Endothelial cell of umbilical vein (primary cell): ENCODE measurements around the gene LRIT2. TPM values are rescaled to one million over a fixed set of nuclear protein-coding genes. Genes with fewer than 3 reads are reported as not detected.
"Not testable (repeated sequence)": the region's sequence is repeated elsewhere in the genome, so short reads cannot be mapped to it uniquely, and the experiment has no call there.

Experiments
- BruUV-seq: library from RNA; stranded (reverse); fragments of 400-500 nt; replicated peaks from 2 replicates; lab custom pipeline; 2021; lab: Mats Ljungman, UMichigan
- CTCF ChIA-PET: fragments of 300-600, 350-600 bp; sonication (Branson Sonifier 250); formaldehyde crosslinking; loops from one replicate; lab custom pipeline; 2021; ENCODE audit warnings: antibody characterized with exemption, inconsistent platforms; lab: Charles Lee
- POLR2A ChIA-PET: fragments of 300-600, 350-600 bp; sonication (Branson Sonifier 250); formaldehyde crosslinking; loops from one replicate; lab custom pipeline; 2021; ENCODE audit warnings: antibody characterized with exemption, inconsistent platforms; lab: Charles Lee
- DNase-seq: peaks from one replicate; pipeline ENCODE4 v3.0.0-alpha.2; 2011; ENCODE audit warnings: low read depth, low spot score
- FAIRE-seq: peaks from 2 replicates; lab custom pipeline; 2011; peaks lifted over from hg19 to GRCh38; lab: Jason Lieb, UNC
- H2AFZ ChIP-seq: 2 replicates; pipeline ENCODE4 v1.6.0; 2012; ENCODE audit warnings: low read depth, low read length, control low read depth, inconsistent platforms
- H3K27ac ChIP-seq: 2 replicates; pipeline ENCODE4 v1.5.1; 2011; ENCODE audit warnings: low read depth, mild to moderate bottlenecking, control low read depth, low read length, moderate library complexity; ENCODE audit not compliant: insufficient read depth
- H3K27me3 ChIP-seq, 2 experiments: 2 replicates each; pipeline versions ENCODE4 v1.6.0 to v1.6.1; 2011; ENCODE audit warnings: low read length in 2 of 2, mixed read lengths in 1 of 2; ENCODE audit not compliant: control insufficient read depth in 2 of 2, insufficient read depth in 2 of 2
- H3K36me3 ChIP-seq, 2 experiments: 2 replicates in 1 of 2; 3 replicates in 1 of 2; pipeline ENCODE4 v1.5.1; 2011; ENCODE audit warnings: low read length in 2 of 2, mild to moderate bottlenecking in 1 of 2, moderate library complexity in 1 of 2; ENCODE audit not compliant: control insufficient read depth in 2 of 2, insufficient read depth in 2 of 2; ENCODE audit errors: extremely low read depth in 1 of 2
- H3K4me1 ChIP-seq: 3 replicates; pipeline ENCODE4 v1.5.1; 2011; ENCODE audit warnings: mild to moderate bottlenecking, low read length; ENCODE audit not compliant: control insufficient read depth, insufficient read depth; ENCODE audit errors: extremely low read depth
- H3K4me2 ChIP-seq: 2 replicates; pipeline ENCODE4 v1.6.1; 2011; ENCODE audit warnings: low read length, control low read depth, mixed read lengths; ENCODE audit not compliant: insufficient read depth
- H3K4me3 ChIP-seq, 3 experiments: fragments of 200-600 bp in 1 of 3; sonication (generic), shearing (Covaris generic) in 1 of 3; replicated peaks in 1 of 3; 2 replicates each; pipeline ENCODE4 v1.5.1; 2011 to 2016; ENCODE audit warnings: control low read depth in 3 of 3, low read length in 3 of 3, mild to moderate bottlenecking in 2 of 3, inconsistent platforms in 1 of 3, low read depth in 1 of 3, moderate library complexity in 1 of 3; ENCODE audit not compliant: insufficient read depth in 1 of 3
- H3K79me2 ChIP-seq: 2 replicates; pipeline ENCODE4 v1.6.0; 2012; ENCODE audit warnings: low read length, inconsistent platforms; ENCODE audit not compliant: control insufficient read depth, insufficient read depth
- H3K9ac ChIP-seq: replicated peaks from 2 replicates; pipeline ENCODE3; 2011; ENCODE audit warnings: low read length, control low read depth; ENCODE audit not compliant: insufficient read depth; ENCODE audit errors: extremely low read depth
- H3K9me1 ChIP-seq: replicated peaks from 3 replicates; pipeline ENCODE4 v1.6.0; 2011; ENCODE audit warnings: mild to moderate bottlenecking, low read length; ENCODE audit not compliant: control insufficient read depth, insufficient read depth; ENCODE audit errors: extremely low read depth
- H3K9me3 ChIP-seq: replicated peaks from 2 replicates; pipeline ENCODE4 v1.5.1; 2012; ENCODE audit warnings: low read length, inconsistent platforms; ENCODE audit not compliant: control insufficient read depth, insufficient read depth
- H4K20me1 ChIP-seq: replicated peaks from 2 replicates; pipeline ENCODE3; 2011; ENCODE audit warnings: mild to moderate bottlenecking, low read length; ENCODE audit not compliant: control insufficient read depth, insufficient read depth; ENCODE audit errors: extremely low read depth
- EZH2 ChIP-seq: IDR thresholded peaks from 2 replicates; pipeline ENCODE4 v1.6.1; 2012; ENCODE audit warnings: borderline replicate concordance, low read depth, mild to moderate bottlenecking, moderate library complexity, low read length, inconsistent platforms; ENCODE audit not compliant: severe bottlenecking
- FOS ChIP-seq: IDR thresholded peaks from 2 replicates; pipeline ENCODE4 v1.6.1; 2011; ENCODE audit warnings: mild to moderate bottlenecking, low read length, moderate library complexity, borderline replicate concordance; ENCODE audit not compliant: insufficient read depth
- GATA2 ChIP-seq: IDR thresholded peaks from 2 replicates; pipeline ENCODE4 v1.7.0; 2011; ENCODE audit warnings: low read depth, mild to moderate bottlenecking, moderate library complexity, mixed read lengths, low read length; ENCODE audit not compliant: insufficient read length, insufficient read depth
- JUN ChIP-seq: IDR thresholded peaks from 2 replicates; pipeline ENCODE4 v1.6.1; 2011; ENCODE audit warnings: borderline replicate concordance, low read depth; ENCODE audit not compliant: insufficient read length, insufficient read depth
- MYC ChIP-seq: IDR thresholded peaks from one replicate; pipeline ENCODE4 v1.6.1; 2011; ENCODE audit warnings: mild to moderate bottlenecking, low read depth, low read length
- POLR2A ChIP-seq: IDR thresholded peaks from 2 replicates; pipeline ENCODE4 v1.6.1; 2012; ENCODE audit warnings: low read depth, mild to moderate bottlenecking, control low read depth, low read length
- POLR2AphosphoS5 ChIP-seq: IDR thresholded peaks from 2 replicates; pipeline ENCODE4 v1.6.1; 2012; ENCODE audit warnings: low read depth, mild to moderate bottlenecking, control low read depth, low read length, moderate library complexity; ENCODE audit not compliant: insufficient read depth
- dilution Hi-C: fragments of 300-500 bp; cut with MboI; formaldehyde crosslinking; loops from one replicate; pipeline ENCODE4 v1.15.0; 2019; ENCODE audit warnings: low sequenced_read_pairs; ENCODE audit not compliant: extremely low pct_ligation_motif_present
- intact Hi-C: fragments of 100-400 bp; cut with micrococcal nuclease; formaldehyde crosslinking; loops from one replicate; pipeline ENCODE4 v1.10.0; 2022
- polyA plus RNA-seq, 4 experiments: library from polyadenylated mRNA; depleted of rRNA in 3 of 4; stranded (reverse) in 3 of 4; unstranded in 1 of 4; fragments of >200 nt; gene quantifications; 2 replicates each; pipeline versions ENCODE4 v1.2.1 to v1.2.3, GENCODE V29; 2011 to 2012; ENCODE audit warnings: missing spikeins in 1 of 4
- total RNA-seq: library from RNA; stranded (reverse); gene quantifications from 2 replicates; pipeline ENCODE4 v1.2.3, GENCODE V29; 2021
- TF ChIP-seq, protein P1 (sequence below), 2 donors: IDR thresholded peaks; 1 replicate in 1 of 2; 2 replicates in 1 of 2; pipeline ENCODE4 v1.5.1; 2011; ENCODE audit warnings: low read length in 2 of 2, mild to moderate bottlenecking in 2 of 2, moderate library complexity in 2 of 2, control low read depth in 1 of 2, inconsistent platforms in 1 of 2, low read depth in 1 of 2; ENCODE audit not compliant: insufficient read depth in 1 of 2; ENCODE audit errors: extremely low read depth in 1 of 2
- TF ChIP-seq, protein P2 (sequence below): IDR thresholded peaks from 2 replicates; pipeline ENCODE4 v1.6.1; 2011; ENCODE audit not compliant: insufficient read depth, insufficient read length

LRIT2 gene
- total and polyA plus RNA-seq, 2 donors (not counting 3 experiments of a cell fraction or from before 2014, with no cell fraction given) = not detected

DNA sequence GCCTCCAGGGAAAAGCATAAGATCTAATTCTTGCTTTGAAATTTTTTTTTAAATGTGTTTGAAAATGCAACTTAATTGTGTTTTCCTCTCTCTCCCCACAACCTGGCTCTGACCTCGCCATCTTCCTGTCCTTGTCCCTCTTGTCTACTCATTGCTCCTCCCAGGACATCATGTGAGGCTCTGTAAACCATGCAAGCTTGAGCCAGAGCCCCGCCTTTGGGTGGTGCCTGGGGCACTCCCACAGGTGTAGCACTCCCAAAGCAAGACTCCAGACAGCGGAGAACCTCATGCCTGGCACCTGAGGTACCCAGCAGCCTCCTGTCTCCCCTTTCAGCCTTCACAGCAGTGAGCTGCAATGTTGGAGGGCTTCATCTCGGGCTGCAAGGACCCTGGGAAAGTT is 40.8 kb downstream of the LRIT2 start:
- Histone ChIP-seq H3K27me3 (no peaks in the 10 kb centered on the region), H3K36me3 (no peaks in the 10 kb centered on the region), H2AFZ (no peak overlapping the region), H3K4me1 (no peaks in the 10 kb centered on the region), H3K9ac (no peak overlapping the region), H3K27ac (no peak overlapping the region), H3K9me1 (no peaks in the 10 kb centered on the region), H3K79me2 (no peaks in the 10 kb centered on the region), H3K9me3 (no peaks in the 10 kb centered on the region), H3K4me3 (no peak overlapping the region), H3K4me2 (no peak overlapping the region), H4K20me1 (no peaks in the 10 kb centered on the region)
- no peak for DNase-seq
- dilution Hi-C loops = no loop called here
- TF ChIP-seq EZH2 (no peak), MYC (no peak), POLR2A (no peak), FOS (no peak)
- intact Hi-C loops = no loop called here
- FAIRE-seq = no peak
- POLR2A ChIA-PET = no interaction called here
- BruUV-seq = no TSS peak
- CTCF ChIA-PET = interaction anchor here (1.0 kb wide), 1 partner anchor 33 kb away, joined by 3 read pairs; no protein-coding TSS in a partner anchor

DNA sequence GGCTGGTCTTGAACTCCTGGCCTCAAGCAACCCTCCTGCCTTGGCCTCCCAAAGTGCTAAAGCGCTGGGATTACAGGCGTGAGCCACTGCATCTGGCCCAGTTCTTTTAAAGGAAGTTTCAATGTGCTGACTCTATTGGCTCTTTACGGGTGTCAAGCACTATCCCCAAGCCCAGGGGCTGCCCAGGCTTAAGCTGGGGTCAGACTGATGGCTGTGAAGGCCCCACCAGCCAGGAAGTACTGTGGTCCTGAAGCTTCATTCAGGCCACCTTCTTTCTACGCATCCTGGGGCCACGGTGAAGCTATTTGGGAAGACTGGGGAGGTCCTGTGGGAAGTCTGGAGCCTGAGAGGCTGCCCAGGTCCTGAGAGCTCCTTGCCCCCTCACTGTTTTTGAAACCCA is 43.7 kb downstream of the LRIT2 start:
- no peak for DNase-seq
- no peak for FAIRE-seq
- Histone ChIP-seq H3K4me2 (no peak overlapping the region), H3K27me3 (no peaks in the 10 kb centered on the region), H3K9ac (no peak overlapping the region), H3K4me3 (no peak overlapping the region), H3K79me2 (no peaks in the 10 kb centered on the region), H4K20me1 (no peaks in the 10 kb centered on the region), H3K9me1 (no peaks in the 10 kb centered on the region), H3K9me3 (no peaks in the 10 kb centered on the region), H3K4me1 (no peaks in the 10 kb centered on the region), H3K27ac (no peak overlapping the region), H2AFZ (no peak overlapping the region), H3K36me3 (no peaks in the 10 kb centered on the region)
- no peak for TF ChIP-seq POLR2A
- TF ChIP-seq JUN = no peak
- TF ChIP-seq FOS = no peak
- TF ChIP-seq POLR2AphosphoS5 = no peak
- TF ChIP-seq GATA2 = no peak
- TF ChIP-seq, protein P1, sequence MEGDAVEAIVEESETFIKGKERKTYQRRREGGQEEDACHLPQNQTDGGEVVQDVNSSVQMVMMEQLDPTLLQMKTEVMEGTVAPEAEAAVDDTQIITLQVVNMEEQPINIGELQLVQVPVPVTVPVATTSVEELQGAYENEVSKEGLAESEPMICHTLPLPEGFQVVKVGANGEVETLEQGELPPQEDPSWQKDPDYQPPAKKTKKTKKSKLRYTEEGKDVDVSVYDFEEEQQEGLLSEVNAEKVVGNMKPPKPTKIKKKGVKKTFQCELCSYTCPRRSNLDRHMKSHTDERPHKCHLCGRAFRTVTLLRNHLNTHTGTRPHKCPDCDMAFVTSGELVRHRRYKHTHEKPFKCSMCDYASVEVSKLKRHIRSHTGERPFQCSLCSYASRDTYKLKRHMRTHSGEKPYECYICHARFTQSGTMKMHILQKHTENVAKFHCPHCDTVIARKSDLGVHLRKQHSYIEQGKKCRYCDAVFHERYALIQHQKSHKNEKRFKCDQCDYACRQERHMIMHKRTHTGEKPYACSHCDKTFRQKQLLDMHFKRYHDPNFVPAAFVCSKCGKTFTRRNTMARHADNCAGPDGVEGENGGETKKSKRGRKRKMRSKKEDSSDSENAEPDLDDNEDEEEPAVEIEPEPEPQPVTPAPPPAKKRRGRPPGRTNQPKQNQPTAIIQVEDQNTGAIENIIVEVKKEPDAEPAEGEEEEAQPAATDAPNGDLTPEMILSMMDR (IDR thresholded peaks at IDR 0.05; ENCODE audit: extremely low read depth in 1 of 2, insufficient read depth in 1 of 2, low read depth in 1 of 2, low read length in 2 of 2) = no peak
- TF ChIP-seq MYC = no peak
- TF ChIP-seq EZH2 = no peak
- TF ChIP-seq, protein P2, sequence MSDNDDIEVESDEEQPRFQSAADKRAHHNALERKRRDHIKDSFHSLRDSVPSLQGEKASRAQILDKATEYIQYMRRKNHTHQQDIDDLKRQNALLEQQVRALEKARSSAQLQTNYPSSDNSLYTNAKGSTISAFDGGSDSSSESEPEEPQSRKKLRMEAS = no peak
- ChIA-PET CTCF (no interaction called here), POLR2A (no interaction called here)
- intact Hi-C loops = no loop called here
- BruUV-seq = no TSS peak
- dilution Hi-C loops = no loop called here

DNA sequence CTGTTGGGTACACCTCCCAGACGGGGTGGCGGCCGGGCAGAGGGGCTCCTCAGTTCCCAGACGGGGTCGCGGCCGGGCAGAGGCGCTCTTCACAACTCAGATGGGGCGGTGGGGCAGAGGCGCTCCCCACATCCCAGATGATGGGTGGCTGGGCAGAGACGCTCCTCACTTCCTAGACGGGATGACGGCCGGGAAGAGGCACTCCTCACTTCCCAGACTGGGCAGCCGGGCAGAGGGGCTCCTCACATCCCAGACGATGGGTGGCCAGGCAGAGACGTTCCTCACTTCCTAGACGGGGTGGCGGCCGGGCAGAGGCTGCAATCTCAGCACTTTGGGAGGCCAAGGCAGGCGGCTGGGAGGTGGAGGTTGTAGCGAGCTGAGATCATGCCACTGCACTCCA is 45.0 kb downstream of the LRIT2 start:
- intact Hi-C loops, H3K9me3 ChIP-seq, FAIRE-seq, H3K9ac ChIP-seq, H2AFZ ChIP-seq, H3K9me1 ChIP-seq, H3K36me3 ChIP-seq, H3K27ac ChIP-seq, POLR2A ChIA-PET, H3K4me3 ChIP-seq, H3K4me2 ChIP-seq, dilution Hi-C loops, H3K79me2 ChIP-seq, CTCF ChIA-PET, H3K27me3 ChIP-seq, DNase-seq, BruUV-seq, H4K20me1 ChIP-seq, H3K4me1 ChIP-seq: not testable (repeated sequence)
